Peyer's patch (tissue), 4 donors: ENCODE measurements around the gene GOLGA7B. TPM values are rescaled to one million over a fixed set of nuclear protein-coding genes. Genes with fewer than 3 reads are reported as not detected.

Experiments used
- DNase-seq, 3 donors: peaks; one replicate each; pipeline ENCODE4 v3.0.0-alpha.2; 2017 to 2019
- H3K27ac ChIP-seq, 4 donors: fragments of 200-600 bp; sonication (generic); one replicate each; pipeline ENCODE4 v1.5.1; 2016 to 2019
- H3K27me3 ChIP-seq, 2 donors: fragments of 200-600 bp; sonication (generic); one replicate each; pipeline ENCODE4 v1.5.1; 2019
- H3K36me3 ChIP-seq, 3 donors: fragments of 200-600 bp; sonication (generic); one replicate each; pipeline ENCODE4 v1.5.1; 2016 to 2019
- H3K4me1 ChIP-seq, 4 donors: fragments of 200-600 bp; sonication (generic); one replicate each; pipeline ENCODE4 v1.5.1; 2016 to 2019
- H3K4me3 ChIP-seq, 4 donors: fragments of 200-600 bp; sonication (generic); 1 replicate in 3 of 4; 2 replicates in 1 of 4; pipeline ENCODE4 v1.5.1; 2016 to 2019; ENCODE audit warnings: mild to moderate bottlenecking in 1 of 4
- H3K9me3 ChIP-seq, 4 donors: fragments of 200-600 bp; sonication (generic); one replicate each; pipeline ENCODE4 v1.5.1; 2016 to 2019; ENCODE audit warnings: mild to moderate bottlenecking in 1 of 4
- CTCF ChIP-seq, 6 experiments: fragments of 450-650 bp in 4 of 6; fragments of 200-600 bp in 2 of 6; sonication (generic) in 1 of 6; IDR thresholded peaks; one replicate each; pipeline ENCODE4 v1.5.1; 2017 to 2019; ENCODE audit warnings: antibody characterized with exemption in 6 of 6, mild to moderate bottlenecking in 3 of 6, moderate library complexity in 1 of 6
- POLR2A ChIP-seq, 2 donors: fragments of 450-650 bp; IDR thresholded peaks; one replicate each; pipeline ENCODE4 v1.5.1; 2017; ENCODE audit warnings: antibody characterized with exemption in 2 of 2, mild to moderate bottlenecking in 2 of 2, moderate library complexity in 2 of 2
- total RNA-seq, 4 donors: library from RNA; depleted of rRNA; stranded (reverse); fragments of >200 nt; gene quantifications; one replicate each; pipeline ENCODE4 v1.1.0, GENCODE V29; 2016

The GOLGA7B gene
- total RNA-seq, 4 donors from 2014 or later, result 0.27 to 0.88 (median 0.79) TPM

DNA sequence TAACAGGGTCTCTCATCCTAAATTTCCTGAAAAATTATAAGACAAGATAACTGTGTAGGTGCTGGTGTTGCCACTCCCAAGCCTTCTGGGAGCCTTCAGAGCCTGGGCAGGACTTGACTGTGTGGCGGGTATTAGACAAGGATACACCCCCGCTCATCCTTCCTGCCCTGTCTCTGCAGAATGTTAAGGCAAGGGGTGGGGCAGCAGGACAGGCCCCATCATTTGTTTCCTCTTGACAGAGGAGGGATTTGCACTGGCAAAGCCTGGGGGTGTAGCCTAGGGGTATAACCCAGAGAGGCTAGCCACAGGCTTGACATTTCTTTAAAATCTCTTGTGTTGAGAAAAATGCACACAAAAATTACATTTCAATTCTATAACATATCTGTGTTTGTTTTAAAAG, 63.5 kb downstream of the GOLGA7B start:
- Histone ChIP-seq H3K27ac (no peak overlapping the region), H3K9me3 (no peaks in the 10 kb centered on the region), H3K4me1 (peaks cover 0 to 7% (median 2%) of the 10 kb centered on the region in 4 donors), H3K4me3 (no peak overlapping the region), H3K36me3 (no peaks in the 10 kb centered on the region), H3K27me3 (no peaks in the 10 kb centered on the region)
- TF ChIP-seq POLR2A (IDR thresholded peaks at IDR 0.05) (no peak), CTCF (IDR thresholded peaks at IDR 0.05) (no peak)
- no peak for DNase-seq

GRCh38 chr10:97913614-97914013, 64.0 kb downstream of the GOLGA7B start:
- no peaks in the 10 kb centered on the region for H3K27me3 ChIP-seq
- H3K27ac ChIP-seq, result no peak overlapping the region
- no peaks in the 10 kb centered on the region for H3K36me3 ChIP-seq
- no peak overlapping the region for H3K4me3 ChIP-seq
- TF ChIP-seq CTCF (IDR thresholded peaks at IDR 0.05), result no peak
- no peak for TF ChIP-seq POLR2A (IDR thresholded peaks at IDR 0.05)
- H3K4me1 ChIP-seq, result peaks cover 0 to 7% (median 2%) of the 10 kb centered on the region in 4 donors
- H3K9me3 ChIP-seq, result no peaks in the 10 kb centered on the region
- DNase-seq, result no peak

DNA sequence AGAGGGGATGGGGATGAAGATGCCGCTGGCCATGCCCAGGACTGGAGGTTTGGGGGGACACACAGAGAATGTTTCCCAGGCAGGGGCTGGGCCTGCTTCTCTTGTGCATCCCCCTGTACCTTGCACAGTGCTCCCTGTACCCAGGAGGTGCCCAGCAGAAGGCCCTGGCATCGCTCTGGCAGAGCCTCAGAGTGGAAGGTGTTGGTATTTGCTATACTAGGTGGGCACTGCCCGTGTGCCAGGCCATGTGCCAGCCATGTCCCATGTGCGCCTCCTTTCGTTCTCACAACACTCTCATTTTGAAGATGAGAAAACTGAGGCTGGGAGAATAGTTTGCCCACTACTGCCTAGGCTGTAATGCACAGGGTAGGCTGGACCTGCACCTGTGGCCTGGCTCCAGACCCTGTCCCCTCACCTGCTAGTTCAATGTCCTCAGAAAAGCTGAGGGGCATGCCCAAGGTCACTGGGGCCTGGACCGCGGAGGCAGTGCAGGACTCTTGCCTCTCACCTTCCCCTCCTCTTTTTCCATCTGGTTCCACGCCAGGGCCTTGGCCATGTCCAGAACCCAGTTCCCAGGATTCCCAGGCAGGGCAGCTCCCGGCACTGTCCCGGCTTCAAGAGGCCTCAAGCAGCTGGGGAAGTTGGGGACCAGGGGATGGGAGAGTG, 64.7 kb downstream of the GOLGA7B start:
- Histone ChIP-seq H3K9me3 (no peaks in the 10 kb centered on the region), H3K27ac (no peak overlapping the region), H3K4me3 (no peak overlapping the region), H3K36me3 (no peaks in the 10 kb centered on the region), H3K4me1 (peaks cover 0 to 7% (median 2%) of the 10 kb centered on the region in 4 donors), H3K27me3 (no peaks in the 10 kb centered on the region)
- no peak for TF ChIP-seq POLR2A (IDR thresholded peaks at IDR 0.05)
- no peak for TF ChIP-seq CTCF (IDR thresholded peaks at IDR 0.05)
- DNase-seq, result no peak

DNA sequence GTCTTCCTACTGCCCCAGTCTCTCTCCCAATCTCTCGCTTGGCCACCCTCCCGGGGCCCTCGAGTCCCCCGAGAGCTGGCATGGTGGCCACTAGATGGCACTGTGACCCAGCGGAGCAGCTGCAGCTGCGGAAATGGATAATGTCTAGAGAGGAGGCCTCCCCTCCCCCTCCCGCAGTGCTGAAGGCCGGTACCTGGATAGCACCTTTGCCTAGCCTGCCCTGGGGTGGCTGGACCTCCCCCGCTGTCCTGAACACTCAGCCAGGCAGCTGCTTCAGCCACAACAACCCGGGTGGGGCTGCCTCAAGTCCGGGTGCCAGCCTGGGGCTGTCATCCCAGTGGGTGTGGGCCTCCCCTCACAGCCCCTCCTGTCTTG, 65.2 kb downstream of the GOLGA7B start:
- Histone ChIP-seq H3K4me1 (peaks cover 0 to 7% (median 2%) of the 10 kb centered on the region in 4 donors), H3K27me3 (no peaks in the 10 kb centered on the region), H3K4me3 (no peak overlapping the region), H3K27ac (no peak overlapping the region), H3K9me3 (no peaks in the 10 kb centered on the region), H3K36me3 (no peaks in the 10 kb centered on the region)
- peak; percentile 50 to 85 (median 80) for DNase-seq
- TF ChIP-seq CTCF (IDR thresholded peaks at IDR 0.05) (peak; percentile 36 to 84 (median 81)), POLR2A (IDR thresholded peaks at IDR 0.05) (no peak)

DNA sequence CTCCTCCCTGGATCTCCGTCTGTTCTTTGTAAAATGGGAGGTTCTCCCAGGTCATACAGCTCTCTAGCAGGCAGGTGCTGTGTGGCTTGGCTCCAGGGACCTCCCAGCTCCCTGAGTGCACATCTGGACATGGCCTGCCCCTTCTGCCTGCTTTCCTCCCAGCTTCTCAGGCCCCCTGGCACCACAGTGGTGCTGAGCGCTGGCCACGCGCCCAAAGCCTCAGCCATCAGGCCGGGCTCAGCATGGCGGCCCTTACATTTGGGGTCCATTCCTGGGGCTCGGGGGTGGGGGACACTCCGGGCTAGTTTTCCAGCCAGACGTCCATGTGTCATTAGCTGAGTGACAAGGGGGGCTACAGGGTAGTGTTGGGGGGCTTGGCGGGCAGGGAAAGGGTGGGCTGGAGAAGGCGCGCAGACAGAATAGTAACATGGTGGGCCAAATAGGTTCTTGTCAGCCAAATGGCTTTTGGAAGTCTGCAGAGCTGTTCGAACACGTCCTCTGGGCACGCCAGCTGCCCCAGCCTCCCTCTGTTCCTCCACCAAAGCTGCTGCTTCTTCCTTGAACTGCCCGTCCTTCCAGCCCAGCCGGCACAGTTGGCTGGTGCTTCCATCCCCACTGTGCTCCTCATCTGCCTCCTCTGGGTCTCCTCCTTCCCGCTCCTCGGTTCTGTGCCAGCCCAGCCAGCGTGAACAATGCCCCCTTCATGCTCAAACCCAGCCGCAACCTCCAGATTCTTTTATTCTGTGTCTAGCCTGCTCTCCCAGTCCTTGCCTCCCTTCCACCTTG, 65.9 kb downstream of the GOLGA7B start:
- TF ChIP-seq CTCF (IDR thresholded peaks at IDR 0.05) (no peak), POLR2A (IDR thresholded peaks at IDR 0.05) (no peak)
- no peaks in the 10 kb centered on the region for H3K9me3 ChIP-seq
- H3K27ac ChIP-seq, result no peak overlapping the region
- no peak for DNase-seq
- H3K4me3 ChIP-seq, result no peak overlapping the region
- peaks cover 0 to 7% (median 2%) of the 10 kb centered on the region in 4 donors for H3K4me1 ChIP-seq
- no peaks in the 10 kb centered on the region for H3K27me3 ChIP-seq
- no peaks in the 10 kb centered on the region for H3K36me3 ChIP-seq
